WTC11 (cell line): ENCODE results near the gene FGD3.

Experiments used
- CTCF ChIP-seq: fragments of 200-600 bp; IDR thresholded peaks from 2 replicates; pipeline ENCODE4 v1.8.0; 2022; ENCODE audit warnings: antibody characterized with exemption
- IRF1 ChIP-seq: sonication (generic); formaldehyde crosslinking; IDR thresholded peaks from 2 replicates; pipeline ENCODE4 v1.8.0; 2023; ENCODE audit warnings: missing genetic modification reagents
- IRF2 ChIP-seq: sonication (generic); formaldehyde crosslinking; IDR thresholded peaks from 2 replicates; pipeline ENCODE4 v1.8.0; 2022; ENCODE audit warnings: low read depth, missing genetic modification reagents, borderline replicate concordance
- PRDM15 ChIP-seq: sonication (generic); formaldehyde crosslinking; IDR thresholded peaks from 2 replicates; pipeline ENCODE4 v1.8.0; 2022; ENCODE audit warnings: missing genetic modification reagents
- SMAD3 ChIP-seq: sonication (generic); formaldehyde crosslinking; IDR thresholded peaks from 2 replicates; pipeline ENCODE4 v1.8.0; 2022; ENCODE audit warnings: missing genetic modification reagents, mild to moderate bottlenecking, borderline replicate concordance
- SP1 ChIP-seq: sonication (generic); formaldehyde crosslinking; conservative IDR thresholded peaks from 2 replicates; pipeline ENCODE4 v1.8.1; 2022; ENCODE audit warnings: missing genetic modification reagents
- TEAD4 ChIP-seq: sonication (generic); formaldehyde crosslinking; IDR thresholded peaks from 2 replicates; pipeline ENCODE4 v1.8.0; 2022; ENCODE audit warnings: mild to moderate bottlenecking, missing genetic modification reagents

GRCh38 chr9:93031629-93032430 lies 84.5 kb downstream of the FGD3 start:
- TF ChIP-seq IRF1 (CRISPR knock-in tag) (no peak), CTCF (no peak), IRF2 (CRISPR knock-in tag) (no peak), SMAD3 (CRISPR knock-in tag) (no peak), SP1 (CRISPR knock-in tag) (no peak), PRDM15 (CRISPR knock-in tag) (no peak), TEAD4 (CRISPR knock-in tag) (no peak)
